GM12878 (cell line): Measurements from ENCODE around the gene SRI. TPM values are rescaled to one million over a fixed set of nuclear protein-coding genes. Genes with fewer than 3 reads are reported as not detected.

Source experiments
- DPF2 ChIP-seq: fragments of 450-650 bp; IDR thresholded peaks from 2 replicates; pipeline ENCODE4 v1.6.1; 2017; ENCODE audit warnings: mild to moderate bottlenecking
- ETV6 ChIP-seq, 2 experiments: fragments of 450-650 bp in 1 of 2; IDR thresholded peaks in 1 of 2; conservative IDR thresholded peaks in 1 of 2; 2 replicates each; pipeline ENCODE4 v1.6.1; 2014; ENCODE audit warnings: antibody characterized with exemption in 1 of 2, borderline replicate concordance in 1 of 2, low read depth in 1 of 2, mild to moderate bottlenecking in 1 of 2, moderate library complexity in 1 of 2
- EZH2 ChIP-seq: IDR thresholded peaks from 2 replicates; pipeline ENCODE4 v1.6.1; 2012; ENCODE audit warnings: low read depth, mild to moderate bottlenecking, control low read depth, inconsistent platforms, low read length, borderline replicate concordance; ENCODE audit not compliant: control insufficient read depth
- GATAD2B ChIP-seq: fragments of 450-650 bp; conservative IDR thresholded peaks from 2 replicates; pipeline ENCODE4 v1.6.1; 2017; ENCODE audit warnings: low read depth, mild to moderate bottlenecking, moderate library complexity
- MYB ChIP-seq: fragments of 150-350 bp; IDR thresholded peaks from 2 replicates; pipeline ENCODE4 v1.6.1; 2014; ENCODE audit warnings: mild to moderate bottlenecking, low read depth, low read length, borderline replicate concordance
- TARDBP ChIP-seq: IDR thresholded peaks from 2 replicates; pipeline ENCODE4 v1.6.1; 2016; ENCODE audit warnings: borderline replicate concordance
- polyA plus RNA-seq, 11 experiments: library from polyadenylated mRNA; depleted of rRNA in 4 of 11; unstranded in 6 of 11; stranded (reverse) in 5 of 11; fragments of >200 nt; fragmentation: Nextera tagmentation in 4 of 11; fragmentation: Illumina TruSeq in 1 of 11; extraction: Ambion mirVana in 4 of 11; extraction: Trizol in 1 of 11; gene quantifications; 1 replicate in 1 of 11; 2 replicates in 10 of 11; pipeline versions ENCODE4 v1.2.1 to v1.2.3, GENCODE V29; 2011 to 2016; ENCODE audit warnings: inconsistent platforms in 2 of 11, missing spikeins in 2 of 11, low read depth in 1 of 11
- total RNA-seq, 4 experiments: library from RNA; depleted of rRNA in 3 of 4; stranded (reverse); fragments of >200 nt in 3 of 4; fragmentation: Illumina TruSeq in 1 of 4; extraction: Trizol in 1 of 4; gene quantifications; 2 replicates each; pipeline versions ENCODE4 v1.2.1 to v1.2.3, GENCODE V29; 2013 to 2021
- TF ChIP-seq, protein P1 (sequence below): fragments of 450-650 bp; IDR thresholded peaks from 2 replicates; pipeline ENCODE4 v1.6.1; 2016; ENCODE audit warnings: mild to moderate bottlenecking, moderate library complexity, borderline replicate concordance
- TF ChIP-seq, protein P2 (sequence below): fragments of 150-350 bp; IDR thresholded peaks from 2 replicates; pipeline ENCODE4 v1.6.1; 2014; ENCODE audit warnings: mild to moderate bottlenecking, low read depth, low read length
- TF ChIP-seq, protein P3 (sequence below): IDR thresholded peaks from 2 replicates; pipeline ENCODE4 v1.6.1; 2012; ENCODE audit warnings: low read depth, low read length, improper control_type of control experiment
- TF ChIP-seq, protein P4 (sequence below): fragments of 450-650 bp; IDR thresholded peaks from 2 replicates; pipeline ENCODE4 v1.6.1; 2017; ENCODE audit warnings: borderline replicate concordance

Gene SRI
- total and polyA plus RNA-seq, 10 of the 15 experiments (the other 5 are each of a cell fraction or from before 2014, with no cell fraction given) = 94.7 to 588 (median 242) TPM

DNA sequence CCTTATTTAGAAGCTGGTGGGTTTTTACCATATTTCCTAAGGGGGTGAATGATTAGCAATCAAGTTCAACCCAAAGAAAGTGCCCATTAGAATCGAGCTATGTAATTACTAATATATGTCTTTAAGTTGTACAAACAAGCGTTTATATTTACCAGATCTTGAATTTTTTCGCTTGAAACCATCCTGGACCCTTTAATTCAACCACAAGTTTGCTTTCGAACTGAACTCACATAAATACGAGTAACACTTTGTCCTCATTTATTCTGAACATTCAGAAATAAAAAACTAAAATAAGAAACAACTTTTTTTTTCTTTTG is 1.5 kb downstream of the SRI start (continued):
- TF ChIP-seq, protein P1, sequence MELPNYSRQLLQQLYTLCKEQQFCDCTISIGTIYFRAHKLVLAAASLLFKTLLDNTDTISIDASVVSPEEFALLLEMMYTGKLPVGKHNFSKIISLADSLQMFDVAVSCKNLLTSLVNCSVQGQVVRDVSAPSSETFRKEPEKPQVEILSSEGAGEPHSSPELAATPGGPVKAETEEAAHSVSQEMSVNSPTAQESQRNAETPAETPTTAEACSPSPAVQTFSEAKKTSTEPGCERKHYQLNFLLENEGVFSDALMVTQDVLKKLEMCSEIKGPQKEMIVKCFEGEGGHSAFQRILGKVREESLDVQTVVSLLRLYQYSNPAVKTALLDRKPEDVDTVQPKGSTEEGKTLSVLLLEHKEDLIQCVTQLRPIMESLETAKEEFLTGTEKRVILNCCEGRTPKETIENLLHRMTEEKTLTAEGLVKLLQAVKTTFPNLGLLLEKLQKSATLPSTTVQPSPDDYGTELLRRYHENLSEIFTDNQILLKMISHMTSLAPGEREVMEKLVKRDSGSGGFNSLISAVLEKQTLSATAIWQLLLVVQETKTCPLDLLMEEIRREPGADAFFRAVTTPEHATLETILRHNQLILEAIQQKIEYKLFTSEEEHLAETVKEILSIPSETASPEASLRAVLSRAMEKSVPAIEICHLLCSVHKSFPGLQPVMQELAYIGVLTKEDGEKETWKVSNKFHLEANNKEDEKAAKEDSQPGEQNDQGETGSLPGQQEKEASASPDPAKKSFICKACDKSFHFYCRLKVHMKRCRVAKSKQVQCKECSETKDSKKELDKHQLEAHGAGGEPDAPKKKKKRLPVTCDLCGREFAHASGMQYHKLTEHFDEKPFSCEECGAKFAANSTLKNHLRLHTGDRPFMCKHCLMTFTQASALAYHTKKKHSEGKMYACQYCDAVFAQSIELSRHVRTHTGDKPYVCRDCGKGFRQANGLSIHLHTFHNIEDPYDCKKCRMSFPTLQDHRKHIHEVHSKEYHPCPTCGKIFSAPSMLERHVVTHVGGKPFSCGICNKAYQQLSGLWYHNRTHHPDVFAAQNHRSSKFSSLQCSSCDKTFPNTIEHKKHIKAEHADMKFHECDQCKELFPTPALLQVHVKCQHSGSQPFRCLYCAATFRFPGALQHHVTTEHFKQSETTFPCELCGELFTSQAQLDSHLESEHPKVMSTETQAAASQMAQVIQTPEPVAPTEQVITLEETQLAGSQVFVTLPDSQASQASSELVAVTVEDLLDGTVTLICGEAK = no peak
- TF ChIP-seq TARDBP (no peak), EZH2 (no peak), ETV6 (conservative IDR thresholded peaks at IDR 0.05 in 1 of 2, IDR thresholded peaks at IDR 0.05 in 1 of 2; ENCODE audit: borderline replicate concordance in 1 of 2, low read depth in 1 of 2) (no peak), MYB (no peak), DPF2 (no peak), GATAD2B (no peak)
- TF ChIP-seq, protein P2, sequence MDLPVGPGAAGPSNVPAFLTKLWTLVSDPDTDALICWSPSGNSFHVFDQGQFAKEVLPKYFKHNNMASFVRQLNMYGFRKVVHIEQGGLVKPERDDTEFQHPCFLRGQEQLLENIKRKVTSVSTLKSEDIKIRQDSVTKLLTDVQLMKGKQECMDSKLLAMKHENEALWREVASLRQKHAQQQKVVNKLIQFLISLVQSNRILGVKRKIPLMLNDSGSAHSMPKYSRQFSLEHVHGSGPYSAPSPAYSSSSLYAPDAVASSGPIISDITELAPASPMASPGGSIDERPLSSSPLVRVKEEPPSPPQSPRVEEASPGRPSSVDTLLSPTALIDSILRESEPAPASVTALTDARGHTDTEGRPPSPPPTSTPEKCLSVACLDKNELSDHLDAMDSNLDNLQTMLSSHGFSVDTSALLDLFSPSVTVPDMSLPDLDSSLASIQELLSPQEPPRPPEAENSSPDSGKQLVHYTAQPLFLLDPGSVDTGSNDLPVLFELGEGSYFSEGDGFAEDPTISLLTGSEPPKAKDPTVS = no peak
- TF ChIP-seq, protein P3, sequence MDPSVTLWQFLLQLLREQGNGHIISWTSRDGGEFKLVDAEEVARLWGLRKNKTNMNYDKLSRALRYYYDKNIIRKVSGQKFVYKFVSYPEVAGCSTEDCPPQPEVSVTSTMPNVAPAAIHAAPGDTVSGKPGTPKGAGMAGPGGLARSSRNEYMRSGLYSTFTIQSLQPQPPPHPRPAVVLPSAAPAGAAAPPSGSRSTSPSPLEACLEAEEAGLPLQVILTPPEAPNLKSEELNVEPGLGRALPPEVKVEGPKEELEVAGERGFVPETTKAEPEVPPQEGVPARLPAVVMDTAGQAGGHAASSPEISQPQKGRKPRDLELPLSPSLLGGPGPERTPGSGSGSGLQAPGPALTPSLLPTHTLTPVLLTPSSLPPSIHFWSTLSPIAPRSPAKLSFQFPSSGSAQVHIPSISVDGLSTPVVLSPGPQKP = no peak
- TF ChIP-seq, protein P4, sequence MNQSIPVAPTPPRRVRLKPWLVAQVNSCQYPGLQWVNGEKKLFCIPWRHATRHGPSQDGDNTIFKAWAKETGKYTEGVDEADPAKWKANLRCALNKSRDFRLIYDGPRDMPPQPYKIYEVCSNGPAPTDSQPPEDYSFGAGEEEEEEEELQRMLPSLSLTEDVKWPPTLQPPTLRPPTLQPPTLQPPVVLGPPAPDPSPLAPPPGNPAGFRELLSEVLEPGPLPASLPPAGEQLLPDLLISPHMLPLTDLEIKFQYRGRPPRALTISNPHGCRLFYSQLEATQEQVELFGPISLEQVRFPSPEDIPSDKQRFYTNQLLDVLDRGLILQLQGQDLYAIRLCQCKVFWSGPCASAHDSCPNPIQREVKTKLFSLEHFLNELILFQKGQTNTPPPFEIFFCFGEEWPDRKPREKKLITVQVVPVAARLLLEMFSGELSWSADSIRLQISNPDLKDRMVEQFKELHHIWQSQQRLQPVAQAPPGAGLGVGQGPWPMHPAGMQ = no peak
- TF ChIP-seq, all 136 proteins: peak for 8
